K562 (cell line): ENCODE data around the gene MPZL1. TPM values are rescaled to one million over a fixed set of nuclear protein-coding genes. Genes with fewer than 3 reads are reported as not detected.
A peak's percentile ranks its signal among the peaks of the same experiment; 100 is the strongest.

Experiments
- ADNP ChIP-seq: fragments of 200-800 bp; sonication (Bioruptor generic); IDR thresholded peaks from 2 replicates; pipeline ENCODE4 v1.6.1; 2016; ENCODE audit warnings: missing genetic modification characterization, missing compliant biosample characterization
- CHCHD3 ChIP-seq: fragments of 250-450 bp; sonication (Bioruptor Pico); IDR thresholded peaks from 2 replicates; pipeline ENCODE4 v2.1.2; 2022; ENCODE audit warnings: mild to moderate bottlenecking
- E4F1 ChIP-seq: fragments of 250-450 bp; sonication (Bioruptor Pico); IDR thresholded peaks from 2 replicates; pipeline ENCODE4 v1.5.0; 2021; ENCODE audit warnings: mild to moderate bottlenecking, borderline replicate concordance
- ETV1 ChIP-seq: fragments of 450-650 bp; conservative IDR thresholded peaks from 2 replicates; pipeline ENCODE4 v1.6.1; 2016; ENCODE audit warnings: missing genetic modification characterization, control low read depth, low read depth, missing compliant biosample characterization
- ETV6 ChIP-seq, 3 experiments: fragments of 150-350 bp in 1 of 3; sonication (generic) in 1 of 3; formaldehyde crosslinking in 1 of 3; IDR thresholded peaks; 2 replicates each; pipeline versions ENCODE4 v1.6.1 to v1.8.0; 2014 to 2022; ENCODE audit warnings: borderline replicate concordance in 2 of 3, low read depth in 2 of 3, antibody characterized with exemption in 1 of 3, low read length in 1 of 3, mild to moderate bottlenecking in 1 of 3, missing genetic modification reagents in 1 of 3
- GATA2 ChIP-seq: sonication (generic); formaldehyde crosslinking; IDR thresholded peaks from 2 replicates; pipeline ENCODE4 v1.4.0; 2020; ENCODE audit warnings: mild to moderate bottlenecking, missing genetic modification reagents
- HMG20A ChIP-seq: fragments of 450-650 bp; formaldehyde crosslinking; conservative IDR thresholded peaks from 2 replicates; pipeline ENCODE4 v1.4.0; 2020; ENCODE audit warnings: mild to moderate bottlenecking, mixed read lengths
- KLF6 ChIP-seq: fragments of 250-450 bp; sonication (Bioruptor Pico); IDR thresholded peaks from 2 replicates; pipeline ENCODE4 v1.4.0; 2020; ENCODE audit warnings: mild to moderate bottlenecking, moderate library complexity, borderline replicate concordance
- L3MBTL2 ChIP-seq: fragments of 450-650 bp; IDR thresholded peaks from 2 replicates; pipeline ENCODE4 v1.6.1; 2016; ENCODE audit warnings: mild to moderate bottlenecking, moderate library complexity
- MAFF ChIP-seq: IDR thresholded peaks from 2 replicates; pipeline ENCODE4 v1.6.1; 2012; ENCODE audit warnings: low read length, improper control_type of control experiment
- MCM3 ChIP-seq: fragments of 450-650 bp; IDR thresholded peaks from 2 replicates; pipeline ENCODE4 v1.6.1; 2016
- MCM7 ChIP-seq, 2 experiments: fragments of 450-650 bp; IDR thresholded peaks; 2 replicates each; pipeline ENCODE4 v1.6.1; 2016 to 2018
- NFIC ChIP-seq: fragments of 450-650 bp; IDR thresholded peaks from 2 replicates; pipeline ENCODE4 v1.6.1; 2017; ENCODE audit warnings: mild to moderate bottlenecking, inconsistent platforms
- POLR2AphosphoS2 ChIP-seq: IDR thresholded peaks from 2 replicates; pipeline ENCODE4 v1.6.1; 2012; ENCODE audit warnings: low read length, improper control_type of control experiment
- RAD21 ChIP-seq, 2 experiments: fragments of 250-450 bp in 1 of 2; fragments of 450-650 bp in 1 of 2; sonication (Bioruptor Pico) in 1 of 2; formaldehyde crosslinking in 1 of 2; IDR thresholded peaks in 1 of 2; conservative IDR thresholded peaks in 1 of 2; 2 replicates each; pipeline versions ENCODE4 v1.4.0 to v1.8.0; 2020 to 2022; ENCODE audit warnings: mild to moderate bottlenecking in 2 of 2, moderate library complexity in 1 of 2
- RCOR1 ChIP-seq, 2 experiments: IDR thresholded peaks; 2 replicates each; pipeline ENCODE4 v1.6.1; 2012; ENCODE audit warnings: low read depth in 2 of 2, low read length in 2 of 2, borderline replicate concordance in 1 of 2, improper control_type of control experiment in 1 of 2
- SMARCA5 ChIP-seq: fragments of 450-650 bp; IDR thresholded peaks from 2 replicates; pipeline ENCODE4 v1.6.1; 2016
- SP2 ChIP-seq: IDR thresholded peaks from 2 replicates; pipeline ENCODE4 v1.6.1; 2011; ENCODE audit warnings: mild to moderate bottlenecking, low read depth, low read length, moderate library complexity; ENCODE audit not compliant: poor library complexity, severe bottlenecking; ENCODE audit errors: extremely low read depth
- TAF15 ChIP-seq: fragments of 200-400 bp; formaldehyde crosslinking; IDR thresholded peaks from 2 replicates; pipeline ENCODE4 v1.6.1; 2017; ENCODE audit warnings: mild to moderate bottlenecking, low read depth, low read length, moderate library complexity
- TARDBP ChIP-seq: fragments of 450-650 bp; IDR thresholded peaks from 2 replicates; pipeline ENCODE4 v1.6.1; 2016
- TCF7 ChIP-seq: sonication (generic); IDR thresholded peaks from 2 replicates; pipeline ENCODE4 v1.6.1; 2016; ENCODE audit warnings: antibody characterized with exemption, borderline replicate concordance
- ZBED1 ChIP-seq: IDR thresholded peaks from 2 replicates; pipeline ENCODE4 v1.6.1; 2014
- ZBTB17 ChIP-seq: fragments of 450-650 bp; formaldehyde crosslinking; IDR thresholded peaks from 2 replicates; pipeline ENCODE4 v1.4.0; 2020; ENCODE audit warnings: mild to moderate bottlenecking
- ZFPM2 ChIP-seq: fragments of 250-450 bp; sonication (Bioruptor Pico); IDR thresholded peaks from 2 replicates; pipeline ENCODE4 v1.5.1; 2022; ENCODE audit warnings: mild to moderate bottlenecking
- ZNF146 ChIP-seq: IDR thresholded peaks from one replicate; pipeline ENCODE4 v1.6.1; 2018; ENCODE audit warnings: missing compliant biosample characterization; ENCODE audit not compliant: unreplicated experiment
- ZNF184 ChIP-seq: sonication (generic); formaldehyde crosslinking; IDR thresholded peaks from 2 replicates; pipeline ENCODE4 v1.5.0; 2020; ENCODE audit warnings: missing genetic modification reagents
- ZNF431 ChIP-seq: sonication (generic); formaldehyde crosslinking; IDR thresholded peaks from 2 replicates; pipeline ENCODE4 v1.8.0; 2022; ENCODE audit warnings: mild to moderate bottlenecking, missing genetic modification reagents
- ZNF639 ChIP-seq, 2 experiments: fragments of 200-800 bp in 1 of 2; sonication (Bioruptor generic) in 1 of 2; sonication (generic) in 1 of 2; formaldehyde crosslinking in 1 of 2; IDR thresholded peaks in 1 of 2; conservative IDR thresholded peaks in 1 of 2; 2 replicates each; pipeline versions ENCODE4 v1.5.0 to v1.6.1; 2016 to 2020; ENCODE audit warnings: missing compliant biosample characterization in 1 of 2, missing genetic modification characterization in 1 of 2, missing genetic modification reagents in 1 of 2
- ZNF696 ChIP-seq: fragments of 250-450 bp; sonication (Bioruptor Pico); conservative IDR thresholded peaks from 2 replicates; pipeline ENCODE4 v1.4.0; 2020; ENCODE audit warnings: mild to moderate bottlenecking, moderate library complexity
- ZNF77 ChIP-seq: fragments of 250-450 bp; sonication (Bioruptor Pico); IDR thresholded peaks from 2 replicates; pipeline ENCODE4 v1.5.0; 2020
- ZNF785 ChIP-seq: fragments of 250-450 bp; sonication (Bioruptor Pico); IDR thresholded peaks from 2 replicates; pipeline ENCODE4 v1.4.0; 2020; ENCODE audit warnings: mild to moderate bottlenecking
- polyA plus RNA-seq, 8 experiments: library from polyadenylated mRNA; depleted of rRNA in 4 of 8; stranded (reverse) in 5 of 8; unstranded in 3 of 8; fragments of >200 nt; fragmentation: Nextera tagmentation in 2 of 8; fragmentation: Illumina TruSeq in 1 of 8; extraction: Ambion mirVana in 2 of 8; extraction: Trizol in 1 of 8; gene quantifications; 2 replicates each; pipeline versions ENCODE4 v1.2.1 to v1.2.3, GENCODE V29; 2011 to 2014; ENCODE audit warnings: inconsistent platforms in 1 of 8, missing spikeins in 1 of 8
- total RNA-seq, 7 experiments: library from RNA; depleted of rRNA in 6 of 7; stranded (reverse); fragments of >200 nt in 6 of 7; fragmentation: Illumina TruSeq in 2 of 7; extraction: Trizol in 2 of 7; gene quantifications; 2 replicates each; pipeline versions ENCODE4 v1.2.1 to v1.2.3, GENCODE V29; 2011 to 2021; ENCODE audit warnings: low replicate concordance in 1 of 7

The MPZL1 gene
- total and polyA plus RNA-seq, 9 of the 15 experiments (the other 6 are each of a cell fraction or from before 2014, with no cell fraction given), result 14.5 to 153 (median 66.5) TPM

- TF ChIP-seq GATA2 (CRISPR knock-in tag) (peak; percentile 76), TCF7 (no peak), ZNF639 (CRISPR knock-in tag; conservative IDR thresholded peaks at IDR 0.05 in 1 of 2, IDR thresholded peaks at IDR 0.05 in 1 of 2) (no peak), KLF6 (CRISPR knock-in tag) (no peak), E4F1 (no peak), ZNF146 (no peak), ZNF696 (no peak), ZNF184 (CRISPR knock-in tag) (no peak), SMARCA5 (no peak), MCM7 (IDR thresholded peaks at IDR 0.05) (no peak), L3MBTL2 (peak; percentile 86), ADNP (tag) (no peak), TARDBP (no peak), ZNF431 (no peak), ZBED1 (no peak), SP2 (no peak), ZBTB17 (CRISPR knock-in tag) (no peak), ETV1 (tag) (no peak), ZNF77 (CRISPR knock-in tag) (no peak), RCOR1 (IDR thresholded peaks at IDR 0.05; ENCODE audit: borderline replicate concordance in 1 of 2, low read depth in 2 of 2, low read length in 2 of 2) (peak in 1 of 2 experiments; percentile 34; a peak in 1 of 4 replicates), NFIC (no peak), MAFF (no peak), MCM3 (no peak), ETV6 (IDR thresholded peaks at IDR 0.05; ENCODE audit: borderline replicate concordance in 1 of 2, low read depth in 2 of 2, low read length in 1 of 2) (no peak), ETV6 (CRISPR knock-in tag; IDR thresholded peaks at IDR 0.05; ENCODE audit: borderline replicate concordance) (no peak), ZNF785 (CRISPR knock-in tag) (no peak), TAF15 (no peak), ZFPM2 (CRISPR knock-in tag) (no peak), POLR2AphosphoS2 (no peak), RAD21 (CRISPR knock-in tag; conservative IDR thresholded peaks at IDR 0.05 in 1 of 2, IDR thresholded peaks at IDR 0.05 in 1 of 2) (no peak), HMG20A (CRISPR knock-in tag) (no peak), CHCHD3 (CRISPR knock-in tag) (no peak)
These were observed 99.5 kb downstream of the MPZL1 start (continued) for GRCh38 chr1:167821356-167821685.
